ENCODE measurements around the gene PRSS50.
"Not testable (repeated sequence)": the region's sequence is repeated elsewhere in the genome, so short reads cannot be mapped to it uniquely, and the experiment has no call there.

Gene PRSS50

DNA sequence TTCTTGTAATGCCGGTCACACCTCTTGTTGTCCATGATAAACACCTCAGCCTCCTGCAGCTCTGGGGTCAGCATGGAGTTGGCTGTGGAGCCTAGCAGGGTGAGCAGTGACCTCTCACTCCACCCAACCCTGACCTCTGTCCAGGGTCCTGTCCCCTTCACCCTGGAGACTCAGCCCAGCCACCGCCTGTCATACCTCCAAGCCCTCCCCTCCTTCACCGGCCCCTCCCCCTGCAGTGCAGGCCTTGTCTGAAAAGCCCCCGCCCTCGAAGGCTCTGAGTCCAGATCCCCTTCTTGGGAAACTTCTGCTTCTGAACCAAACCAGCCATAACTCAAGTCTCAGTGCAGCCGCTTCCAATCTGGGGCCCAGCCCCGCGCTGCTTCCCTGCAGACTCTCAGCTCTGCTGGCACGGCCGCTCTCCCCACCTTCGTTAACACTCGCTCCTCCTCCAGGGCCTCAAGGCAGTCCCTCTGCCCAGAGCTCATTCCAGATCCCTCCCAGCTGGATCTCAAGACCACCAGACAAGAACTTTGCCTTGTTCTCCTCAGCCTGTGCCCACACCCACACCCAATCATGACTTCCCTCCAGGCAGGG, 25.4 kb upstream of the PRSS50 start:
- Histone ChIP-seq H3K9ac (ENCODE audit: low read depth, low read length) (no peak overlapping the region), H3K4me1 (ENCODE audit: insufficient read depth, low read length) (no peaks in the 10 kb centered on the region), H3K9me3 (ENCODE audit: insufficient read depth, low read depth, low read length) (no peaks in the 10 kb centered on the region), H3K27ac (ENCODE audit: low read length) (no peak overlapping the region), H3K36me3 (ENCODE audit: insufficient read depth, low read depth, low read length) (no peaks in the 10 kb centered on the region), H3K4me3 (ENCODE audit: low read length) (no peak overlapping the region), H3K27me3 (ENCODE audit: insufficient read depth, low read length) (no peaks in the 10 kb centered on the region)

DNA sequence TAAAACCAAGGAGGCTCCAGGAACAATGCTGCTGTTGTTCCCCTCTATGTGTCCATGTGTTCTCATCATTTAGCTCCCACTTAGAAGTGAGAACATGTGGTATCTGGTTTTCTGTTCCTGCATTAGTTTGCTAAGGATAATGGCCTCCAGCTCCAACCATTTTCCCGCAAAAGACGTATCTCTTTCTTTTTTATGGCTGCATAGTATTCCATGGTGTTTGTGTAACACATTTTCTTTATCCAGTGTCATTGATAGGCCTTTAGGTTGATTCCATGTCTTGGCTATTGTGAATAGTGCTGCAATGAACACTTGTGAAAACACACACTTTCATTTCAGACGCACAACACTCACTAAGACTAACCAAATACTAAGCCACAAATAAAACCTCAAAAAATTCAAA, 21.9 kb upstream of the PRSS50 start:
- not testable (repeated sequence) for H3K27ac ChIP-seq (ENCODE audit: low read length); H3K9me3 ChIP-seq (ENCODE audit: insufficient read depth, low read depth, low read length)

DNA sequence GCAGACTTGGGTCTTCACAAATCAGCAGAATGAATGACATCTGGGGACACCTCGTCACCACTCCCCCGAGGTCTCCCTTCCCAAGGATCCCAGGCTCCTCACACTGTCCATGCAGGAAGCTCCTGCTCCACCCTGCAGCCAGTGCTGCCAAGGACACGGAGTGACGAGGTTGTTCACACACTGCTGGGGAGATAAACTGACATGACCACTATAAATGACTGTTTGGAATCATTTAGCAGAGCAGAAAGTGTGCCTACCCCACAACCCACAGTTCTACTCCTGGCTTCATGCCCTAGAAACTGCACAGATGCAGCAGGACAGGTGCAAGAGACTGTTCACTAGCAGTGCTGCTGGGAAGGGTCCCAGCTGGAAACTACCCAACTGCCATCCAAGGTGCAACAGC, 19.7 kb upstream of the PRSS50 start:
- no peaks in the 10 kb centered on the region for H3K9me3 ChIP-seq (ENCODE audit: insufficient read depth, low read depth, low read length)
- no peak overlapping the region for H3K27ac ChIP-seq (ENCODE audit: low read length)
- H3K9ac ChIP-seq (ENCODE audit: low read depth, low read length): no peak overlapping the region
- no peaks in the 10 kb centered on the region for H3K36me3 ChIP-seq (ENCODE audit: insufficient read depth, low read depth, low read length)
- H3K4me1 ChIP-seq (ENCODE audit: insufficient read depth, low read length): no peaks in the 10 kb centered on the region
- no peaks in the 10 kb centered on the region for H3K27me3 ChIP-seq (ENCODE audit: insufficient read depth, low read length)
- H3K4me3 ChIP-seq (ENCODE audit: low read length): no peak overlapping the region

More for the DNA sequence above, 21.9 kb upstream of the PRSS50 start:
- H3K4me3 ChIP-seq (ENCODE audit: low read length); H3K27me3 ChIP-seq (ENCODE audit: insufficient read depth, low read length); H3K9ac ChIP-seq (ENCODE audit: low read depth, low read length); H3K36me3 ChIP-seq (ENCODE audit: insufficient read depth, low read depth, low read length); H3K4me1 ChIP-seq (ENCODE audit: insufficient read depth, low read length): not testable (repeated sequence)

- Histone ChIP-seq H3K4me3 (ENCODE audit: low read length) (no peak overlapping the region), H3K9ac (ENCODE audit: low read depth, low read length) (no peak overlapping the region), H3K4me1 (ENCODE audit: insufficient read depth, low read length) (no peaks in the 10 kb centered on the region), H3K36me3 (ENCODE audit: insufficient read depth, low read depth, low read length) (no peaks in the 10 kb centered on the region), H3K27ac (ENCODE audit: low read length) (no peak overlapping the region), H3K9me3 (ENCODE audit: insufficient read depth, low read depth, low read length) (no peaks in the 10 kb centered on the region), H3K27me3 (ENCODE audit: insufficient read depth, low read length) (no peaks in the 10 kb centered on the region)
Measured at GRCh38 chr3:46736006-46736872, 18.6 kb upstream of the PRSS50 start.

DNA sequence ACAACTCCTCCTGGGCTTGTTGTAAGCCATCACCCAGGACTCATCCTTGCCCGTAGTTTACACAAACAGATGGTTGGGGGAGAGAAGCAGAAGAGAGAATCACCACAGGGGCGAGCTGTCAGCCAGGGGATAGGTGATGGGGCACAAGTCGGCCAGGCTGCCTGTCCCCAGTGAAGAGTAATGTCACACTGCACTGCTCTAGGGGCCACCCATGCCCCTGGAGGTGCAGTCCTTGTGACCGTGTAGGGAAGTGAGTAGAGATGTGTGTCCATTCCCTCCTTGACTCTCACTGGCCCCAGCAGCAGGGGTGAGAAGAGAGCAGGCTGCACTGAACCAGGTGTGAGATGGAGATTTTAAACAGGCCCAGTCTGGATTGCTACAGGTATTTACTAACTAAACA, 17.1 kb upstream of the PRSS50 start:
- H3K4me3 ChIP-seq (ENCODE audit: low read length): no peak overlapping the region
- H3K27ac ChIP-seq (ENCODE audit: low read length): no peak overlapping the region
- H3K9me3 ChIP-seq (ENCODE audit: insufficient read depth, low read depth, low read length): no peaks in the 10 kb centered on the region
- H3K4me1 ChIP-seq (ENCODE audit: insufficient read depth, low read length): no peaks in the 10 kb centered on the region
- H3K27me3 ChIP-seq (ENCODE audit: insufficient read depth, low read length): no peaks in the 10 kb centered on the region
- H3K9ac ChIP-seq (ENCODE audit: low read depth, low read length): no peak overlapping the region
- no peaks in the 10 kb centered on the region for H3K36me3 ChIP-seq (ENCODE audit: insufficient read depth, low read depth, low read length)

- Histone ChIP-seq H3K36me3 (ENCODE audit: insufficient read depth, low read depth, low read length) (no peaks in the 10 kb centered on the region), H3K27ac (ENCODE audit: low read length) (no peak overlapping the region), H3K9me3 (ENCODE audit: insufficient read depth, low read depth, low read length) (no peaks in the 10 kb centered on the region), H3K4me1 (ENCODE audit: insufficient read depth, low read length) (no peaks in the 10 kb centered on the region), H3K27me3 (ENCODE audit: insufficient read depth, low read length) (no peaks in the 10 kb centered on the region), H3K9ac (ENCODE audit: low read depth, low read length) (no peak overlapping the region), H3K4me3 (ENCODE audit: low read length) (no peak overlapping the region)
Measured at GRCh38 chr3:46733026-46733800, 15.5 kb upstream of the PRSS50 start.

GRCh38 chr3:46731795-46732194, 14.1 kb upstream of the PRSS50 start:
- H3K27me3 ChIP-seq (ENCODE audit: insufficient read depth, low read length): no peaks in the 10 kb centered on the region
- H3K9ac ChIP-seq (ENCODE audit: low read depth, low read length): no peak overlapping the region
- no peak overlapping the region for H3K27ac ChIP-seq (ENCODE audit: low read length)
- no peak overlapping the region for H3K4me3 ChIP-seq (ENCODE audit: low read length)
- peaks cover 4% of the 10 kb centered on the region; the same call in 1 of the 2 replicates for H3K4me1 ChIP-seq (ENCODE audit: insufficient read depth, low read length)
- no peaks in the 10 kb centered on the region for H3K9me3 ChIP-seq (ENCODE audit: insufficient read depth, low read depth, low read length)
- H3K36me3 ChIP-seq (ENCODE audit: insufficient read depth, low read depth, low read length): no peaks in the 10 kb centered on the region

- no peaks in the 10 kb centered on the region for H3K27me3 ChIP-seq (ENCODE audit: insufficient read depth, low read length)
- no peak overlapping the region for H3K9ac ChIP-seq (ENCODE audit: low read depth, low read length)
- no peak overlapping the region for H3K4me3 ChIP-seq (ENCODE audit: low read length)
- H3K36me3 ChIP-seq (ENCODE audit: insufficient read depth, low read depth, low read length): no peaks in the 10 kb centered on the region
- H3K9me3 ChIP-seq (ENCODE audit: insufficient read depth, low read depth, low read length): no peaks in the 10 kb centered on the region
- no peak overlapping the region for H3K27ac ChIP-seq (ENCODE audit: low read length)
- peaks cover 12% of the 10 kb centered on the region for H3K4me1 ChIP-seq (ENCODE audit: insufficient read depth, low read length)
Measured at GRCh38 chr3:46730819-46731218, 13.2 kb upstream of the PRSS50 start.

GRCh38 chr3:46729038-46729437, 11.4 kb upstream of the PRSS50 start:
- no peak overlapping the region for H3K4me3 ChIP-seq (ENCODE audit: low read length)
- H3K9me3 ChIP-seq (ENCODE audit: insufficient read depth, low read depth, low read length): no peaks in the 10 kb centered on the region
- no peaks in the 10 kb centered on the region for H3K36me3 ChIP-seq (ENCODE audit: insufficient read depth, low read depth, low read length)
- no peaks in the 10 kb centered on the region for H3K27me3 ChIP-seq (ENCODE audit: insufficient read depth, low read length)
- no peak overlapping the region for H3K27ac ChIP-seq (ENCODE audit: low read length)
- H3K4me1 ChIP-seq (ENCODE audit: insufficient read depth, low read length): peaks cover 14% of the 10 kb centered on the region
- H3K9ac ChIP-seq (ENCODE audit: low read depth, low read length): no peak overlapping the region

DNA sequence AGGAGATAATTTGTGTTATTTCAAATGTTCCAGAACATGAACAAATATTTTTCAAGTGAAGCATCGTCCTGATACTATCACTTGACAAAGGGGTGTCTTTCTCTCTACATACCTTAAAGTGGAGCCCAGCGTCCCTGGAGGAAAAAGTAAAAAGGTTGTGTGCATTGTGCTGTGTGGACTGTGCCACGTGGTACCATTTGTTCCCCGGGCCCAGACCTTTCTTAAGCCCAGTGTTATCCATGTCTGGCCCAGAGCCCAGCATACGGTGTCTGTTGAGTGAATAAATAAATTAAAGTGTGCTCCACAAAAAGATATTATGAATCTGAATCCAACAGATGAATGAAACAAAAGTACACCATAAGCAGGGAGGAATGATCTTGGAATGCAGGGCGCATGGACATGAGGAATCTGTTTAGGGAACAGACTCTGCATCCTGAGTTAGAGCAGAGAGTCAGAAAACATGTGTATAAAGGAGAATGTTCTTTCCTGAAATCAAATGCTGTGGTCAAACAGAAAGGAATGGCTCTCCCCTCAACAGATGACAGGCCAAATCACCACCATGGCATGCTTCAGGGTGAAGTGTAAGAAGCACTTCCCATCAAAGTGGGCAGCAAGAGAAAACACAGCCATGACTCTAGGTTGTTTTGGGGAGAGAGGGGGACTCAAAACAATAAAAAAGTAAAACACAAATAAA, 8.1 kb upstream of the PRSS50 start:
- no peaks in the 10 kb centered on the region for H3K9me3 ChIP-seq (ENCODE audit: insufficient read depth, low read depth, low read length)
- no peak overlapping the region for H3K27ac ChIP-seq (ENCODE audit: low read length)
- no peaks in the 10 kb centered on the region for H3K27me3 ChIP-seq (ENCODE audit: insufficient read depth, low read length)
- H3K4me1 ChIP-seq (ENCODE audit: insufficient read depth, low read length): peaks cover 14% of the 10 kb centered on the region
- H3K9ac ChIP-seq (ENCODE audit: low read depth, low read length): no peak overlapping the region
- no peaks in the 10 kb centered on the region for H3K36me3 ChIP-seq (ENCODE audit: insufficient read depth, low read depth, low read length)
- no peak overlapping the region for H3K4me3 ChIP-seq (ENCODE audit: low read length)

DNA sequence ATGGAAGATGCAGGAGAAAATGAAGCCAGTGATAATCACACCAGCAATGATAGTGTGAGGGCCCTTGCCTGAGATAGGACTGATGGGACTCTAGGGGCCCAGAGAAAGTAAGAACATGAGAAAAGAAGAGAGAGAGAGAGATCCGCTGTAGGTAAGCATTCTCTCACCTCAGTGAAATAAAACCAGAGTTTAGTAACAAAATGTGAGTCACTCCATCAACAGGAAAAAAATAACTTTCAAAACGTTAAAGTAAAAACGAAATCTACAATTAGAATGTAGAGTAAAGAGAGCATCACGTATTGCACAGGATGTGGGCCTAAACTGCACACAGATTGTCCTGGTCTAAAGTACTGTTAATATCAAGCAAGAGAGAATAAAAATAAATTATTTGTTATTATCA, 6.8 kb upstream of the PRSS50 start:
- Histone ChIP-seq H3K9ac (ENCODE audit: low read depth, low read length) (no peak overlapping the region), H3K36me3 (ENCODE audit: insufficient read depth, low read depth, low read length) (no peaks in the 10 kb centered on the region), H3K4me1 (ENCODE audit: insufficient read depth, low read length) (peaks cover 14% of the 10 kb centered on the region), H3K9me3 (ENCODE audit: insufficient read depth, low read depth, low read length) (no peaks in the 10 kb centered on the region), H3K27me3 (ENCODE audit: insufficient read depth, low read length) (no peaks in the 10 kb centered on the region), H3K4me3 (ENCODE audit: low read length) (no peak overlapping the region), H3K27ac (ENCODE audit: low read length) (no peak overlapping the region)

Data from iPS-20b (cell line).